Hepatocyte (in vitro differentiated cells): ENCODE data around the gene TPPP.

Source experiments
- CTCF ChIP-seq: fragments of 200-600 bp; sonication (generic); IDR thresholded peaks from 2 replicates; pipeline ENCODE4 v1.5.1; 2016; ENCODE audit warnings: antibody characterized with exemption, mild to moderate bottlenecking; ENCODE audit not compliant: poor library complexity
- EZH2 ChIP-seq: fragments of 200-600 bp; sonication (generic); IDR thresholded peaks from 2 replicates; pipeline ENCODE4 v1.6.1; 2016; ENCODE audit warnings: antibody characterized with exemption, mild to moderate bottlenecking, borderline replicate concordance

GRCh38 chr5:675111-675870, 17.9 kb downstream of the TPPP start:
- TF ChIP-seq CTCF (no peak), EZH2 (no peak)
